ENCODE data around the gene PDE11A.

The PDE11A gene

GRCh38 chr2:177649568-177650518 lies 422.7 kb downstream of the PDE11A start:
- no peak for ATAC-seq (ENCODE audit: insufficient read depth, low read depth)
- Histone ChIP-seq H2AFZ (ENCODE audit: low read depth, low read length) (no peak overlapping the region), H3K4me1 (ENCODE audit: insufficient read depth, low read length) (no peaks in the 10 kb centered on the region)

GRCh38 chr2:177646791-177647190 lies 425.8 kb downstream of the PDE11A start:
- Histone ChIP-seq H3K79me2 (ENCODE audit: insufficient read depth, low read length) (no peaks in the 10 kb centered on the region), H3K27me3 (ENCODE audit: insufficient read depth, low read length, poor library complexity) (no peaks in the 10 kb centered on the region), H3K9me3 (ENCODE audit: insufficient read depth, low read length, severe bottlenecking) (peaks cover 2% of the 10 kb centered on the region), H3K4me1 (ENCODE audit: insufficient read depth, low read length) (no peaks in the 10 kb centered on the region), H3K4me3 (ENCODE audit: low read depth in 1 of 2, low read length in 2 of 2) (no peak overlapping the region), H3K36me3 (ENCODE audit: insufficient read depth, low read length) (no peaks in the 10 kb centered on the region), H3K4me2 (ENCODE audit: insufficient read depth, low read length) (no peak overlapping the region), H3K9ac (ENCODE audit: low read depth, low read length) (no peak overlapping the region), H3K27ac (ENCODE audit: low read length) (no peak overlapping the region), H4K20me1 (ENCODE audit: insufficient read depth, low read length) (no peaks in the 10 kb centered on the region), H2AFZ (ENCODE audit: low read depth, low read length) (no peak overlapping the region)
- ATAC-seq (ENCODE audit: insufficient read depth, low read depth) (no peak), DNase-seq (no peak)
- no peak for TF ChIP-seq CTCF (IDR thresholded peaks at IDR 0.05; ENCODE audit: borderline replicate concordance, extremely low read depth, low read length, poor library complexity, severe bottlenecking)
- no peak for TF ChIP-seq EZH2 (IDR thresholded peaks at IDR 0.05; ENCODE audit: borderline replicate concordance, low read depth, low read length, severe bottlenecking)

More at GRCh38 chr2:177649568-177650518, 422.7 kb downstream of the PDE11A start:
- Histone ChIP-seq H3K36me3 (ENCODE audit: insufficient read depth, low read length) (no peaks in the 10 kb centered on the region), H3K79me2 (ENCODE audit: insufficient read depth, low read length) (no peaks in the 10 kb centered on the region), H4K20me1 (ENCODE audit: insufficient read depth, low read length) (no peaks in the 10 kb centered on the region), H3K27me3 (ENCODE audit: insufficient read depth, low read length, poor library complexity) (no peaks in the 10 kb centered on the region), H3K27ac (ENCODE audit: low read length) (no peak overlapping the region), H3K9ac (ENCODE audit: low read depth, low read length) (no peak overlapping the region), H3K4me2 (ENCODE audit: insufficient read depth, low read length) (no peak overlapping the region), H3K9me3 (ENCODE audit: insufficient read depth, low read length, severe bottlenecking) (no peaks in the 10 kb centered on the region), H3K4me3 (ENCODE audit: low read depth in 1 of 2, low read length in 2 of 2) (no peak overlapping the region)
- no peak for TF ChIP-seq CTCF (IDR thresholded peaks at IDR 0.05; ENCODE audit: borderline replicate concordance, extremely low read depth, low read length, poor library complexity, severe bottlenecking)
- no peak for TF ChIP-seq EZH2 (IDR thresholded peaks at IDR 0.05; ENCODE audit: borderline replicate concordance, low read depth, low read length, severe bottlenecking)
- DNase-seq: no peak

- H3K9me3 ChIP-seq (ENCODE audit: insufficient read depth, low read length, severe bottlenecking): peaks cover 2% of the 10 kb centered on the region
- H3K9ac ChIP-seq (ENCODE audit: low read depth, low read length): no peak overlapping the region
- TF ChIP-seq CTCF (IDR thresholded peaks at IDR 0.05; ENCODE audit: borderline replicate concordance, extremely low read depth, low read length, poor library complexity, severe bottlenecking): no peak
- TF ChIP-seq EZH2 (IDR thresholded peaks at IDR 0.05; ENCODE audit: borderline replicate concordance, low read depth, low read length, severe bottlenecking): no peak
- no peak overlapping the region for H3K27ac ChIP-seq (ENCODE audit: low read length)
- H3K27me3 ChIP-seq (ENCODE audit: insufficient read depth, low read length, poor library complexity): no peaks in the 10 kb centered on the region
- H4K20me1 ChIP-seq (ENCODE audit: insufficient read depth, low read length): no peaks in the 10 kb centered on the region
- H3K79me2 ChIP-seq (ENCODE audit: insufficient read depth, low read length): no peaks in the 10 kb centered on the region
- H3K36me3 ChIP-seq (ENCODE audit: insufficient read depth, low read length): no peaks in the 10 kb centered on the region
- ATAC-seq (ENCODE audit: insufficient read depth, low read depth) (no peak), DNase-seq (no peak)
- no peaks in the 10 kb centered on the region for H3K4me1 ChIP-seq (ENCODE audit: insufficient read depth, low read length)
- no peak overlapping the region for H3K4me3 ChIP-seq (ENCODE audit: low read depth in 1 of 2, low read length in 2 of 2)
- no peak overlapping the region for H3K4me2 ChIP-seq (ENCODE audit: insufficient read depth, low read length)
- H2AFZ ChIP-seq (ENCODE audit: low read depth, low read length): no peak overlapping the region
These were observed 426.3 kb downstream of the PDE11A start for GRCh38 chr2:177646241-177646640.

Measured in DND-41 (cell line).